ENCODE measurements around the gene ADNP. TPM values are rescaled to one million over a fixed set of nuclear protein-coding genes. Genes with fewer than 3 reads are reported as not detected.

Gene ADNP
- polyA plus RNA-seq, 4 donors, result 112 to 122 (median 116) TPM

GRCh38 chr20:50874758-50875665 lies 56.2 kb downstream of the ADNP start:
- DNase-seq (ENCODE audit: low read depth in 4 of 4, low spot score in 2 of 4), result no peak

GRCh38 chr20:50874111-50874757 lies 57.0 kb downstream of the ADNP start:
- DNase-seq (ENCODE audit: low read depth in 4 of 4, low spot score in 2 of 4), result no peak

GRCh38 chr20:50873585-50873984 lies 57.7 kb downstream of the ADNP start:
- DNase-seq (ENCODE audit: low read depth in 4 of 4, low spot score in 2 of 4), result no peak

GRCh38 chr20:50872560-50873425 lies 58.4 kb downstream of the ADNP start:
- no peak for DNase-seq (ENCODE audit: low read depth in 4 of 4, low spot score in 2 of 4)

GRCh38 chr20:50870561-50871161 lies 60.6 kb downstream of the ADNP start:
- DNase-seq (ENCODE audit: low read depth in 4 of 4, low spot score in 2 of 4), result peak; percentile 30 to 74 (median 59)

- no peak for DNase-seq (ENCODE audit: low read depth in 4 of 4, low spot score in 2 of 4)
Measured at GRCh38 chr20:50868509-50869495, 62.4 kb downstream of the ADNP start.

- DNase-seq (ENCODE audit: low read depth in 4 of 4, low spot score in 2 of 4), result no peak
Measured at GRCh38 chr20:50867805-50868204, 63.4 kb downstream of the ADNP start.

GRCh38 chr20:50866831-50867230 lies 64.4 kb downstream of the ADNP start:
- no peak for DNase-seq (ENCODE audit: low read depth in 4 of 4, low spot score in 2 of 4)

- no peak for DNase-seq (ENCODE audit: low read depth in 4 of 4, low spot score in 2 of 4)
Measured at GRCh38 chr20:50866036-50866685, 65.1 kb downstream of the ADNP start.

GRCh38 chr20:50865591-50865990 lies 65.6 kb downstream of the ADNP start:
- no peak for DNase-seq (ENCODE audit: low read depth in 4 of 4, low spot score in 2 of 4)

GRCh38 chr20:50865114-50865513 lies 66.1 kb downstream of the ADNP start:
- DNase-seq (ENCODE audit: low read depth in 4 of 4, low spot score in 2 of 4), result no peak

GRCh38 chr20:50862546-50862945 lies 68.7 kb downstream of the ADNP start:
- no peak for DNase-seq (ENCODE audit: low read depth in 4 of 4, low spot score in 2 of 4)

GRCh38 chr20:50861012-50861411 lies 70.2 kb downstream of the ADNP start:
- DNase-seq (ENCODE audit: low read depth in 4 of 4, low spot score in 2 of 4), result no peak

GRCh38 chr20:50859161-50859560 lies 72.1 kb downstream of the ADNP start:
- DNase-seq (ENCODE audit: low read depth in 4 of 4, low spot score in 2 of 4), result no peak

- DNase-seq (ENCODE audit: low read depth in 4 of 4, low spot score in 2 of 4), result no peak
Measured at GRCh38 chr20:50858525-50858924, 72.7 kb downstream of the ADNP start.

- no peak for DNase-seq (ENCODE audit: low read depth in 4 of 4, low spot score in 2 of 4)
Measured at GRCh38 chr20:50857348-50857747, 73.9 kb downstream of the ADNP start.

GRCh38 chr20:50856475-50857041 lies 74.7 kb downstream of the ADNP start:
- no peak for DNase-seq (ENCODE audit: low read depth in 4 of 4, low spot score in 2 of 4)

All from left renal cortex interstitium (tissue), 4 donors.